MCF 10A (cell line): ENCODE results near the gene CCDC158. TPM values are rescaled to one million over a fixed set of nuclear protein-coding genes. Genes with fewer than 3 reads are reported as not detected.

Source experiments
- total RNA-seq: library from RNA; stranded (reverse); gene quantifications from 2 replicates; pipeline ENCODE4 v1.2.3, GENCODE V29; 2022

The CCDC158 gene
- total RNA-seq, 1 experiment from 2014 or later = not detected

Other genes starting within 250 kb of the CCDC158 start
- gene SCARB2, start 207.3 kb downstream of the CCDC158 start, total RNA-seq = 67.2 and 71.4 TPM in 2 replicates
- 1.0 TPM in 2 replicates for gene FAM47E, start 169.4 kb downstream of the CCDC158 start, total RNA-seq
- gene STBD1, start 114.4 kb downstream of the CCDC158 start, total RNA-seq = 3.7 and 5.7 TPM in 2 replicates
- gene SHROOM3, start 14.1 kb upstream of the CCDC158 start, total RNA-seq = 15.7 and 20.7 TPM in 2 replicates